Panc1 (cell line): ENCODE data around the gene NFKB1. TPM values are rescaled to one million over a fixed set of nuclear protein-coding genes. Genes with fewer than 3 reads are reported as not detected.

Source experiments
- ATAC-seq: fragments of 200-7000 bp; cut with Tn5 transposase; 2 replicates; pipeline ENCODE4 v1.9.1; 2020; ENCODE audit warnings: mild to moderate bottlenecking, moderate library complexity
- BruUV-seq: library from RNA; stranded (reverse); fragments of 400-500 nt; replicated peaks from 2 replicates; lab custom pipeline; 2021; lab: Mats Ljungman, UMichigan
- CTCF ChIA-PET: fragments of 300-600 bp; sonication (Branson Sonifier 250); formaldehyde crosslinking; loops from one replicate; lab custom pipeline; 2022; ENCODE audit warnings: antibody characterized with exemption; lab: Charles Lee
- POLR2A ChIA-PET: fragments of 300-600 bp; sonication (Branson Sonifier 250); formaldehyde crosslinking; loops from one replicate; lab custom pipeline; 2022; ENCODE audit warnings: antibody characterized with exemption; lab: Charles Lee
- DNase-seq: peaks from one replicate; pipeline ENCODE4 v3.0.0-alpha.2; 2010; ENCODE audit warnings: low read depth, low spot score
- H3K27ac ChIP-seq: 2 replicates; pipeline ENCODE4 v1.5.1; 2011; ENCODE audit warnings: mild to moderate bottlenecking, low read length, inconsistent platforms
- H3K27me3 ChIP-seq: fragments of 200-500 bp; sonication (Bioruptor generic); 2 replicates; pipeline ENCODE4 v1.6.0; 2014; ENCODE audit warnings: low read length, inconsistent platforms; ENCODE audit not compliant: control insufficient read depth, insufficient read depth
- H3K36me3 ChIP-seq: fragments of 200-500 bp; sonication (Bioruptor generic); 2 replicates; pipeline ENCODE4 v1.5.1; 2014; ENCODE audit warnings: inconsistent platforms, mild to moderate bottlenecking, low read length, moderate library complexity; ENCODE audit not compliant: control insufficient read depth, insufficient read depth
- H3K4me1 ChIP-seq: 2 replicates; pipeline ENCODE4 v1.5.1; 2011; ENCODE audit warnings: inconsistent platforms, mild to moderate bottlenecking, low read length, moderate library complexity; ENCODE audit not compliant: control insufficient read depth, insufficient read depth
- H3K4me3 ChIP-seq, 2 experiments: 2 replicates each; pipeline ENCODE4 v1.5.1; 2011 to 2012; ENCODE audit warnings: low read depth in 2 of 2, low read length in 2 of 2, mild to moderate bottlenecking in 2 of 2, inconsistent platforms in 1 of 2, moderate library complexity in 1 of 2
- H3K9me3 ChIP-seq: fragments of 200-500 bp; sonication (Bioruptor generic); 2 replicates; pipeline ENCODE4 v1.5.1; 2014; ENCODE audit warnings: low read depth, mild to moderate bottlenecking, inconsistent platforms, low read length, moderate library complexity; ENCODE audit not compliant: control insufficient read depth, insufficient read depth
- POLR2AphosphoS5 ChIP-seq: IDR thresholded peaks from 2 replicates; pipeline ENCODE4 v1.6.1; 2012; ENCODE audit warnings: mild to moderate bottlenecking, low read depth, low read length, moderate library complexity
- REST ChIP-seq, 2 experiments: IDR thresholded peaks; 2 replicates each; pipeline ENCODE4 v1.6.1; 2011 to 2012; ENCODE audit warnings: low read depth in 2 of 2, control low read depth in 1 of 2, low read length in 1 of 2, mild to moderate bottlenecking in 1 of 2, moderate library complexity in 1 of 2; ENCODE audit not compliant: insufficient read depth in 1 of 2
- SIN3A ChIP-seq: IDR thresholded peaks from 2 replicates; pipeline ENCODE4 v1.6.1; 2012; ENCODE audit warnings: low read depth, mild to moderate bottlenecking, low read length, moderate library complexity, borderline replicate concordance; ENCODE audit not compliant: insufficient read depth
- TCF7L2 ChIP-seq: IDR thresholded peaks from 2 replicates; pipeline ENCODE4 v1.6.1; 2011; ENCODE audit warnings: mild to moderate bottlenecking, low read depth, low read length, inconsistent platforms
- in situ Hi-C: cut with HindIII; loops from 2 replicates; pipeline ENCODE4 v1.10.0; 2016; ENCODE audit warnings: low sequenced_read_pairs, low pct_unique_long_range_greater_than_20kb
- intact Hi-C: fragments of 100-400 bp; cut with micrococcal nuclease; formaldehyde crosslinking; loops from one replicate; pipeline ENCODE4 v1.10.0; 2022; ENCODE audit not compliant: unreplicated experiment
- total RNA-seq: library from RNA; stranded (reverse); gene quantifications from one replicate; pipeline ENCODE4 v1.2.1, GENCODE V29; 2021; ENCODE audit not compliant: unreplicated experiment
- TF ChIP-seq, protein P1 (sequence below): fragments of 450-650 bp; IDR thresholded peaks from 2 replicates; pipeline ENCODE4 v1.5.1; 2017; ENCODE audit warnings: mild to moderate bottlenecking

The NFKB1 gene
- total RNA-seq, 1 experiment from 2014 or later, result 29.0 TPM

GRCh38 chr4:102541697-102542096, 40.5 kb downstream of the NFKB1 start:
- Histone ChIP-seq H3K27me3 (no peaks in the 10 kb centered on the region), H3K4me1 (no peaks in the 10 kb centered on the region), H3K36me3 (no peaks in the 10 kb centered on the region; the same call in 1 of the 2 replicates), H3K9me3 (no peaks in the 10 kb centered on the region), H3K4me3 (no peak overlapping the region), H3K27ac (no peak overlapping the region)
- ATAC-seq, result no peak
- no TSS peak for BruUV-seq
- TF ChIP-seq TCF7L2 (no peak), POLR2AphosphoS5 (no peak), SIN3A (no peak), REST (IDR thresholded peaks at IDR 0.05; ENCODE audit: insufficient read depth in 1 of 2, low read depth in 2 of 2, low read length in 1 of 2) (no peak)
- TF ChIP-seq, protein P1, sequence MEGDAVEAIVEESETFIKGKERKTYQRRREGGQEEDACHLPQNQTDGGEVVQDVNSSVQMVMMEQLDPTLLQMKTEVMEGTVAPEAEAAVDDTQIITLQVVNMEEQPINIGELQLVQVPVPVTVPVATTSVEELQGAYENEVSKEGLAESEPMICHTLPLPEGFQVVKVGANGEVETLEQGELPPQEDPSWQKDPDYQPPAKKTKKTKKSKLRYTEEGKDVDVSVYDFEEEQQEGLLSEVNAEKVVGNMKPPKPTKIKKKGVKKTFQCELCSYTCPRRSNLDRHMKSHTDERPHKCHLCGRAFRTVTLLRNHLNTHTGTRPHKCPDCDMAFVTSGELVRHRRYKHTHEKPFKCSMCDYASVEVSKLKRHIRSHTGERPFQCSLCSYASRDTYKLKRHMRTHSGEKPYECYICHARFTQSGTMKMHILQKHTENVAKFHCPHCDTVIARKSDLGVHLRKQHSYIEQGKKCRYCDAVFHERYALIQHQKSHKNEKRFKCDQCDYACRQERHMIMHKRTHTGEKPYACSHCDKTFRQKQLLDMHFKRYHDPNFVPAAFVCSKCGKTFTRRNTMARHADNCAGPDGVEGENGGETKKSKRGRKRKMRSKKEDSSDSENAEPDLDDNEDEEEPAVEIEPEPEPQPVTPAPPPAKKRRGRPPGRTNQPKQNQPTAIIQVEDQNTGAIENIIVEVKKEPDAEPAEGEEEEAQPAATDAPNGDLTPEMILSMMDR, result no peak; the same call in 1 of the 2 replicates
- ChIA-PET POLR2A (no interaction called here), CTCF (no interaction called here)
- intact Hi-C loops (no loop called here), in situ Hi-C loops (no loop called here)
- no peak for DNase-seq

DNA sequence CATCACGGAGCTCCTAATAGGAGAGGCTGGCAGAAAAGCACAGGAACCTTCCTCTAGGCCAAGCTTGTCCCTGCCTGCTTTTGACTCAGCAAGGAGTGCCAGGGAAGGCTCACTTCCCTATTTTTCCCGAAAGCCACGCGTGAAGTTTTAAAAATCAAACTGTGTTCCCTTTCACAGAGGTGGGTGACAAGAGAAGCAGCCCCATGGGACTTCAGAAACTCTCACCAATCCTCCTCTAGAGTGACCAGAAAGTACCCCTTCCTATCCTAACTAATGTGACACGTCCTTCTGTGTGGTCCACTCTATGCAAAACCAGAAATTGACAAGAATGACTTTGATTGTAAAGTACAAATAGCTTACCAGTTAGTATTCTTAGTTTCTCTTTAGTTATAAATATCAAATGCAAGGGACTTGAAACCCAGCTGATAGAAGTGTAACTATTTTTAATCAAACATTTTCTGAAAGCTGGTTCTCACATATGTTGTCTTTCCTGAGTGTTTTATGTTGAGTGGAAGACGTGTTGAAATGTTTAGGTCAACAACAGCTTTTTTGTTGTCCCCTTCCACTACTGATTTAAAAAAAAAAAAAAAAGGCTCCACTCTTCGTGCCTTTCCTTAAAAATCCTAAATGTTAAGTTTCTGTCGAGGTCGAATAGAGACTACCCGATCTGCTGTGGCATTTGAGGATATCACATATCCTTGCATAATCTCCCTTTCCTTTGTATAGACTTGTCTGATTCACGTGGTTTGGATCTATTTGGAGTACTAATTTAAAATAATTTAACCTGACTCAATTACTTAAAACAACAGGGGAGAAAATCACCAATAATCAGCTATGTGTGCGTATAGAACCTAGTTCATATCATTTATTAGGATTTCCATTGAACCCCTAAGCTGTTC, 42.1 kb downstream of the NFKB1 start:
- no peaks in the 10 kb centered on the region for H3K27me3 ChIP-seq
- in situ Hi-C loops, result no loop called here
- H3K36me3 ChIP-seq, result no peaks in the 10 kb centered on the region; the same call in 1 of the 2 replicates
- H3K27ac ChIP-seq, result no peak overlapping the region
- no peaks in the 10 kb centered on the region for H3K4me1 ChIP-seq
- CTCF ChIA-PET, result no interaction called here
- no TSS peak for BruUV-seq
- intact Hi-C loops, result no loop called here
- DNase-seq (no peak), ATAC-seq (no peak)
- POLR2A ChIA-PET, result no interaction called here
- TF ChIP-seq REST (IDR thresholded peaks at IDR 0.05; ENCODE audit: insufficient read depth in 1 of 2, low read depth in 2 of 2, low read length in 1 of 2) (no peak), SIN3A (no peak), POLR2AphosphoS5 (no peak), TCF7L2 (no peak)
- TF ChIP-seq, protein P1, result no peak
- H3K9me3 ChIP-seq, result no peaks in the 10 kb centered on the region
- no peak overlapping the region for H3K4me3 ChIP-seq
